H9 (cell line): ENCODE data around the gene CAMTA1. TPM values are rescaled to one million over a fixed set of nuclear protein-coding genes. Genes with fewer than 3 reads are reported as not detected.
A peak's percentile ranks its signal among the peaks of the same experiment; 100 is the strongest.

Source experiments
- DNase-seq: peaks from one replicate; pipeline ENCODE4 v3.0.0-alpha.2; 2017
- H2AFZ ChIP-seq: one replicate; pipeline ENCODE4 v1.6.1; 2013; ENCODE audit warnings: mild to moderate bottlenecking, low read length, control low read depth, moderate library complexity
- H2AK5ac ChIP-seq: 2 replicates; pipeline ENCODE4 v1.6.1; 2013; ENCODE audit warnings: low read length, control low read depth, mixed read lengths; ENCODE audit not compliant: insufficient read length
- H2BK120ac ChIP-seq: one replicate; pipeline ENCODE4 v1.6.1; 2013; ENCODE audit warnings: low read depth, mild to moderate bottlenecking, low read length, control low read depth, inconsistent platforms; ENCODE audit not compliant: poor library complexity, severe bottlenecking
- H2BK12ac ChIP-seq: 2 replicates; pipeline ENCODE4 v1.6.1; 2013; ENCODE audit warnings: low read length, control low read depth, mixed read lengths, low read depth; ENCODE audit not compliant: insufficient read length
- H2BK15ac ChIP-seq: 2 replicates; pipeline ENCODE4 v1.6.1; 2013; ENCODE audit warnings: low read depth, low read length, control low read depth
- H2BK20ac ChIP-seq: one replicate; pipeline ENCODE4 v1.6.1; 2013; ENCODE audit warnings: low read depth, mild to moderate bottlenecking, low read length, control low read depth, inconsistent platforms; ENCODE audit not compliant: poor library complexity, severe bottlenecking
- H2BK5ac ChIP-seq: 2 replicates; pipeline ENCODE4 v1.6.1; 2013; ENCODE audit warnings: low read length, control low read depth, mixed read lengths; ENCODE audit not compliant: insufficient read length
- H3K14ac ChIP-seq: 2 replicates; pipeline ENCODE4 v1.6.1; 2013; ENCODE audit warnings: low read length, control low read depth; ENCODE audit not compliant: insufficient read depth
- H3K18ac ChIP-seq: 2 replicates; pipeline ENCODE4 v1.6.1; 2013; ENCODE audit warnings: low read depth, mild to moderate bottlenecking, mixed read lengths, low read length, control low read depth; ENCODE audit not compliant: insufficient read length
- H3K23ac ChIP-seq: 2 replicates; pipeline ENCODE4 v1.6.1; 2013; ENCODE audit warnings: low read length, control low read depth, mixed read lengths, low read depth; ENCODE audit not compliant: insufficient read length
- H3K23me2 ChIP-seq: 2 replicates; pipeline ENCODE4 v1.6.1; 2013; ENCODE audit warnings: low read depth, mild to moderate bottlenecking, mixed read lengths, low read length, control low read depth; ENCODE audit not compliant: insufficient read length, poor library complexity, severe bottlenecking
- H3K27ac ChIP-seq: 2 replicates; pipeline ENCODE4 v1.5.1; 2013; ENCODE audit warnings: low read length, control low read depth, mixed read lengths, low read depth; ENCODE audit not compliant: insufficient read length
- H3K27me3 ChIP-seq: 2 replicates; pipeline ENCODE4 v1.6.1; 2013; ENCODE audit warnings: low read length, control low read depth, inconsistent platforms; ENCODE audit not compliant: insufficient read depth
- H3K4ac ChIP-seq: 2 replicates; pipeline ENCODE4 v1.6.1; 2013; ENCODE audit warnings: low read depth, mild to moderate bottlenecking, control low read depth, inconsistent platforms, low read length, moderate library complexity
- H3K4me1 ChIP-seq: 2 replicates; pipeline ENCODE4 v1.6.1; 2013; ENCODE audit warnings: low read length, control low read depth, inconsistent platforms; ENCODE audit not compliant: insufficient read depth
- H3K4me2 ChIP-seq: 2 replicates; pipeline ENCODE4 v1.6.1; 2013; ENCODE audit warnings: low read length, control low read depth, mixed read lengths; ENCODE audit not compliant: insufficient read length, insufficient read depth
- H3K56ac ChIP-seq: 2 replicates; pipeline ENCODE4 v1.6.1; 2013; ENCODE audit warnings: low read depth, mild to moderate bottlenecking, mixed read lengths, low read length, control low read depth; ENCODE audit not compliant: insufficient read length
- H3K79me1 ChIP-seq: 2 replicates; pipeline ENCODE4 v1.6.1; 2013; ENCODE audit warnings: low read depth, mild to moderate bottlenecking, moderate library complexity, low read length, control low read depth, inconsistent platforms; ENCODE audit not compliant: insufficient read depth, poor library complexity, severe bottlenecking
- H3K79me2 ChIP-seq: 2 replicates; pipeline ENCODE4 v1.6.1; 2013; ENCODE audit warnings: low read length, control low read depth, inconsistent platforms; ENCODE audit not compliant: insufficient read depth
- H3K9ac ChIP-seq: 2 replicates; pipeline ENCODE4 v1.6.1; 2013; ENCODE audit warnings: low read length, control low read depth, mixed read lengths; ENCODE audit not compliant: insufficient read length; ENCODE audit errors: extremely low read depth
- H3K9me3 ChIP-seq: one replicate; pipeline ENCODE4 v1.6.1; 2013; ENCODE audit warnings: low read depth, low read length, inconsistent platforms; ENCODE audit not compliant: control insufficient read depth
- H3T11ph ChIP-seq: one replicate; pipeline ENCODE4 v1.6.1; 2013; ENCODE audit warnings: mild to moderate bottlenecking, low read length, control low read depth, inconsistent platforms
- H4K20me1 ChIP-seq: one replicate; pipeline ENCODE4 v1.6.1; 2013; ENCODE audit not compliant: control insufficient read depth, insufficient read length, insufficient read depth
- H4K5ac ChIP-seq: 2 replicates; pipeline ENCODE4 v1.6.1; 2013; ENCODE audit warnings: low read depth, mild to moderate bottlenecking, mixed read lengths, low read length, control low read depth; ENCODE audit not compliant: insufficient read length
- H4K8ac ChIP-seq: replicated peaks from 2 replicates; pipeline ENCODE4 v1.6.1; 2013; ENCODE audit warnings: low read length, control low read depth, mixed read lengths, low read depth; ENCODE audit not compliant: insufficient read length
- H4K91ac ChIP-seq: 2 replicates; pipeline ENCODE4 v1.6.1; 2013; ENCODE audit warnings: low read depth, mild to moderate bottlenecking, moderate library complexity, mixed read lengths, low read length, control low read depth; ENCODE audit not compliant: insufficient read length
- H3K27ac Mint-ChIP-seq, 3 experiments: 2 replicates in 2 of 3; 3 replicates in 1 of 3; pipeline ENCODE4 v1.8.0; 2020 to 2021; ENCODE audit warnings: mixed read lengths in 3 of 3, mild to moderate bottlenecking in 1 of 3, moderate library complexity in 1 of 3
- H3K27me3 Mint-ChIP-seq: 2 replicates; pipeline ENCODE4 v1.8.0; 2021; ENCODE audit warnings: low read depth, mild to moderate bottlenecking, moderate library complexity, mixed read lengths
- H3K36me3 Mint-ChIP-seq, 3 experiments: 2 replicates in 2 of 3; 3 replicates in 1 of 3; pipeline ENCODE4 v1.8.0; 2020 to 2021; ENCODE audit warnings: low read depth in 3 of 3, mixed read lengths in 3 of 3; ENCODE audit not compliant: insufficient read depth in 1 of 3
- H3K4me1 Mint-ChIP-seq, 2 experiments: 2 replicates each; pipeline ENCODE4 v1.8.0; 2020; ENCODE audit warnings: mixed read lengths in 2 of 2
- H3K4me3 Mint-ChIP-seq, 2 experiments: 2 replicates in 1 of 2; 3 replicates in 1 of 2; pipeline ENCODE4 v1.8.0; 2020 to 2021; ENCODE audit warnings: mild to moderate bottlenecking in 2 of 2, mixed read lengths in 2 of 2, moderate library complexity in 1 of 2
- H3K9me3 Mint-ChIP-seq, 2 experiments: 2 replicates in 1 of 2; 3 replicates in 1 of 2; pipeline ENCODE4 v1.8.0; 2020; ENCODE audit warnings: mild to moderate bottlenecking in 2 of 2, mixed read lengths in 2 of 2, moderate library complexity in 1 of 2
- WGBS: extraction: QIAGEN DNeasy Blood & Tissue Kit; methylation state at CpG from one replicate; pipeline ENCODE4 v1.1.7; 2013; ENCODE audit warnings: missing lambda C conversion rate, low lambda C conversion rate, mixed read lengths; ENCODE audit not compliant: insufficient read length; ENCODE audit errors: extremely low coverage; 5-methylcytosine and 5-hydroxymethylcytosine counted together
- total RNA-seq: library from RNA; stranded (reverse); gene quantifications from 2 replicates; pipeline ENCODE4 v1.2.1, GENCODE V29; 2021
- TF ChIP-seq, protein P1 (sequence below): fragments of 200-600 bp; sonication (generic); conservative IDR thresholded peaks from 3 replicates; pipeline ENCODE4 v1.8.0; 2021; ENCODE audit warnings: antibody characterized with exemption, mild to moderate bottlenecking

The CAMTA1 gene
- total RNA-seq, 1 experiment from 2014 or later: 115 TPM

DNA sequence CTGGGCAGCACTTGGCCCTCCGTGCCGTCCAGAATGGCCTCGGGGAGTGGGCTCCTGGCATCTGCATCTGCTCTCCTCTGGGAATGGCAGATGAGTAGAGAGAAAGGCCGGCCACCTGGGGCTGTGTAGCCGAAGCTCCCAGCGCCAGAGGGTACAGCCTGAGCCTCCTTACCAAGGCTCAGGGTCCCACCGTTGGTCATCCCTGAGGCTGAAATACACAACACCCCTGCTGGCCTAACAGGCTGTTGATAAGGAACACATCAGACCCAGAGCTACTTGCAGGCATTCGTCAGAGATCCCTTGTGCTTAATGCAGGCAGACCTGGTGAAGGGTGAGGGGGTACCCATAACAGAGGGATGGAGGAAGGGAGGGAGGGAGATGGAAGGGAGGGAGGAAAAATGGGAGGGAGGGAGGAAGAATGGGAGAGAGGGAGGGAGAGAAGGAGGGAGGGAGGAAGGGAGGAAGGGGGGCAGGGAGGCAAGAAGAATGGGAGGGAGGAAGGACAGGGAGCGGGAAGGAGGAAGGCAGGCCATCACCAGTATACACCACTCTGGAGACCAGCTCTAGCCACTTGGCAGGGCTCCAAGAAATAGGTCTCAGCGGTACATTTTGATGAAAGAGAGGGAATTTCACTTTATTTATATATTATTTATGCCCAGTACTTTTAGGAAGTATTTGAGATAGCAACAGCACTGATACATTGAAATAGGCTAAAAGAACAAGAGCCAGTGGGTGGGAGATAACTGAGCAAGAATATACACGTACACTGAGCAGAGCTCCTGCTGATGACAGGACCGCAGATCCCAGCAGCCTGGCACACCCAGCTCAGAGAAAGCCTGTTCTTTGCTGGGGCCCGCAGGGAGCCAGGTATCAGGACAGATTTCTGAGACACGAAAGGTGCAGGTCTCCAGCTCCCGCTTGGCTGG, 670.8 kb downstream of the CAMTA1 start:
- Histone ChIP-seq H3K14ac (peak overlapping the region; percentile 75; the same call in 1 of the 2 replicates), H3K27me3 (no peaks in the 10 kb centered on the region), H3K56ac (no peak overlapping the region), H4K5ac (no peak overlapping the region), H4K20me1 (no peaks in the 10 kb centered on the region), H3K9me3 (no peaks in the 10 kb centered on the region), H3K23ac (no peak overlapping the region), H3K79me2 (no peaks in the 10 kb centered on the region), H4K8ac (no peak overlapping the region), H2BK120ac (no peak overlapping the region), H2BK20ac (no peak overlapping the region), H4K91ac (no peak overlapping the region), H3K9ac (no peak overlapping the region), H2BK5ac (no peak overlapping the region), H3K4me2 (no peak overlapping the region), H2BK12ac (no peak overlapping the region), H3K27ac (no peak overlapping the region), H3K4me1 (no peaks in the 10 kb centered on the region; the same call in 1 of the 2 replicates), H3T11ph (no peak overlapping the region), H2AFZ (no peak overlapping the region), H3K18ac (no peak overlapping the region), H2AK5ac (no peak overlapping the region), H3K4ac (no peak overlapping the region), H2BK15ac (no peak overlapping the region), H3K23me2 (no peaks in the 10 kb centered on the region), H3K79me1 (no peaks in the 10 kb centered on the region)
- WGBS: no CpG with 5 or more reads among the region's 15 CpGs
- no peaks in the 10 kb centered on the region for H3K9me3 Mint-ChIP-seq
- TF ChIP-seq, protein P1, sequence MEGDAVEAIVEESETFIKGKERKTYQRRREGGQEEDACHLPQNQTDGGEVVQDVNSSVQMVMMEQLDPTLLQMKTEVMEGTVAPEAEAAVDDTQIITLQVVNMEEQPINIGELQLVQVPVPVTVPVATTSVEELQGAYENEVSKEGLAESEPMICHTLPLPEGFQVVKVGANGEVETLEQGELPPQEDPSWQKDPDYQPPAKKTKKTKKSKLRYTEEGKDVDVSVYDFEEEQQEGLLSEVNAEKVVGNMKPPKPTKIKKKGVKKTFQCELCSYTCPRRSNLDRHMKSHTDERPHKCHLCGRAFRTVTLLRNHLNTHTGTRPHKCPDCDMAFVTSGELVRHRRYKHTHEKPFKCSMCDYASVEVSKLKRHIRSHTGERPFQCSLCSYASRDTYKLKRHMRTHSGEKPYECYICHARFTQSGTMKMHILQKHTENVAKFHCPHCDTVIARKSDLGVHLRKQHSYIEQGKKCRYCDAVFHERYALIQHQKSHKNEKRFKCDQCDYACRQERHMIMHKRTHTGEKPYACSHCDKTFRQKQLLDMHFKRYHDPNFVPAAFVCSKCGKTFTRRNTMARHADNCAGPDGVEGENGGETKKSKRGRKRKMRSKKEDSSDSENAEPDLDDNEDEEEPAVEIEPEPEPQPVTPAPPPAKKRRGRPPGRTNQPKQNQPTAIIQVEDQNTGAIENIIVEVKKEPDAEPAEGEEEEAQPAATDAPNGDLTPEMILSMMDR: no peak
- H3K4me3 Mint-ChIP-seq: no peak overlapping the region
- no peak overlapping the region for H3K27ac Mint-ChIP-seq
- no peak for DNase-seq
- H3K27me3 Mint-ChIP-seq: peaks cover 2% of the 10 kb centered on the region; the same call in 1 of the 2 replicates
- peaks cover 17 to 50% of the 10 kb centered on the region in 2 experiments for H3K4me1 Mint-ChIP-seq
- no peaks in the 10 kb centered on the region for H3K36me3 Mint-ChIP-seq
